COLO668 (cell line): Measurements from ENCODE around the gene PCED1B.
"Not testable (repeated sequence)": the region's sequence is repeated elsewhere in the genome, so short reads cannot be mapped to it uniquely, and the experiment has no call there.

Experiments used
- DNase-seq: peaks from one replicate; lab custom pipeline; 2025; ENCODE audit not compliant: unreplicated experiment; lab: John Stamatoyannopoulos, UW

Gene PCED1B, protein sequence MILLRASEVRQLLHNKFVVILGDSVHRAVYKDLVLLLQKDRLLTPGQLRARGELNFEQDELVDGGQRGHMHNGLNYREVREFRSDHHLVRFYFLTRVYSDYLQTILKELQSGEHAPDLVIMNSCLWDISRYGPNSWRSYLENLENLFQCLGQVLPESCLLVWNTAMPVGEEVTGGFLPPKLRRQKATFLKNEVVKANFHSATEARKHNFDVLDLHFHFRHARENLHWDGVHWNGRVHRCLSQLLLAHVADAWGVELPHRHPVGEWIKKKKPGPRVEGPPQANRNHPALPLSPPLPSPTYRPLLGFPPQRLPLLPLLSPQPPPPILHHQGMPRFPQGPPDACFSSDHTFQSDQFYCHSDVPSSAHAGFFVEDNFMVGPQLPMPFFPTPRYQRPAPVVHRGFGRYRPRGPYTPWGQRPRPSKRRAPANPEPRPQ

DNA sequence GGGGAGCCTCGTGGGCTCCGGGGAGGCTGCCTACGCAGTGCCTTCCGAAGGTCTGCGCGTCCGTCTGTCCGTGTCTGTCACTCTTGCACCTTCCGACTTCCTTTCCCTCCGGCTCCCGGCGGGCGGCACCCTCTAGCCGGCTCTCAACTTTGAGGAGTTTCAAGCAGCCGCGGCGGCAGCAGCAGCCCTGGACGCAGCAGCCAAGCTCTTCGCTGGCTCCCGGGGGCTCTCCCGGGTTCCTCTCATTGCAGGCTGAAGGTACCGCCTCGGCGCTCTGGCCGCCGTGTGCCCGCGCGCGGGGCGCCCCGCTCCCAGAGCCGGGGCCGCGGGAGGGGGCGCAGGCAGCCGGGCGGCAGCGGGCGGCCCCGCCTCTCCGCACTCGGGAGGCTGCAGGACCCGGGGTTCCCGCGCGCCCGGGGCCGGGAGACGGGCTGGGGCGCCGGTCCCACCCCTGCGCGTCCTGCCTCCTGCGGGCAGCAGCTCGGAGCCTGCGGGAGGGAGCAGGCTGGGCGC lies at the start of gene PCED1B, which contains the start of gene AMIGO2:
PCED1B (plus strand) TSS at position 154 of the 513 bp plus-strand sequence. CDS start 155,443 bp downstream, outside the sequence.
AMIGO2 (minus strand) TSS at position 492 of the 513 bp plus-strand sequence. CDS start 957 bp downstream, outside the sequence.
- DNase-seq, result peak; percentile 81

DNA sequence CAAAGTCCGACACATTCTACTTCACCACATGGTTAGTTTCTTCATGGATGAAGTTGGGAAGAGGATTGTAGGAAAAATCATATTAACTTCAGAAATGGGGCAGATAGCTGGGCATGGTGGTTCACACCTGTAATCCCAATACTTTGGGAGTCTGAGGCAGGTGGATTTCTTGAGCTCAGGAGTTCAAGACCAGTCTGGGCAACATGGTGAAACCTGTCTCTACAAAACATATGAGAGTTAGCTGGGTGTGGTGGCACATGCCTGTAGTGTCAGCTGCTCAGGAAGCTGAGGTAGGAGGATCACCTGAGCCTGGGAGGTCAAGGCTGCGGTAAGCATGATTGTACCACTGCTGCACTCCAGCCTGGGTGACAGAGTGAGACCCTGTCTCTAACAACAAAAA lies 49.5 kb upstream of the PCED1B start:
- no peak for DNase-seq

DNA sequence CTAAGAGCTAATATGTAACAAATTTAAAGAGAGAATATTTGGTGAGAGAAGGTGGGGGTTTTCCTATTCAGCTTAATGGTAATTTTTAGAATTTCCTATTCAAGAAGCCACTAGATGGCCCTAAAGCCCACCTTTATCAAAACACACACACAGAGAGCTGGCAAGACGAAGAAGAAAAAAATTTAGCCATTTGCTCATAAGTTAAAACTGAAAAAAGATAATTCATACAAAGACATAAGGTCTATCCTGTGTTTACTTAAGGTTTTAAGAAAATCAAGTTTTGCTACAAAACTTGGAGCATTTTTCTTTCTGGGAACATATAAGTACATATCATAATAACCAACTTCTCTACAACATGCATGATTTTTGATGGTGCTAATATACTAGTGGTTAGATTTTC lies 46.8 kb upstream of the PCED1B start:
- no peak for DNase-seq

DNA sequence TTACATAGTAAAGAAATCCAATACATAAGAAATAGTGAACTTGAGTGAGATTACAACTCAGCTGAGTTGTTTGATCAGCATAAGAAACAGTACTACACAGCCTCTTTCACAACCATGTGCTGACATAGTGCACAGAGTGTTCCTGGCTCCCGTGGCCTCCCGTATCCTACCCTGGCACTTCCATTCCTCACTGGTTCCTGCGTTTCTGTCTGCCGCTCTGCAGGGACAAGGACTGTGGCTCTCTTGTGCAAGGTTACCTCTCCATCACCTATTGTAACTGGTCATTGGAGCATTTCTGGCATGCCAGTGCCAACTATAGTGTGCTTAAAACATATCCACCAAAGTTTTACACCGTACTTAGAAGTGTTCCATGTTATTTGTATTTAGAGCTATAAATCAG lies 46.3 kb upstream of the PCED1B start:
- no peak for DNase-seq

DNA sequence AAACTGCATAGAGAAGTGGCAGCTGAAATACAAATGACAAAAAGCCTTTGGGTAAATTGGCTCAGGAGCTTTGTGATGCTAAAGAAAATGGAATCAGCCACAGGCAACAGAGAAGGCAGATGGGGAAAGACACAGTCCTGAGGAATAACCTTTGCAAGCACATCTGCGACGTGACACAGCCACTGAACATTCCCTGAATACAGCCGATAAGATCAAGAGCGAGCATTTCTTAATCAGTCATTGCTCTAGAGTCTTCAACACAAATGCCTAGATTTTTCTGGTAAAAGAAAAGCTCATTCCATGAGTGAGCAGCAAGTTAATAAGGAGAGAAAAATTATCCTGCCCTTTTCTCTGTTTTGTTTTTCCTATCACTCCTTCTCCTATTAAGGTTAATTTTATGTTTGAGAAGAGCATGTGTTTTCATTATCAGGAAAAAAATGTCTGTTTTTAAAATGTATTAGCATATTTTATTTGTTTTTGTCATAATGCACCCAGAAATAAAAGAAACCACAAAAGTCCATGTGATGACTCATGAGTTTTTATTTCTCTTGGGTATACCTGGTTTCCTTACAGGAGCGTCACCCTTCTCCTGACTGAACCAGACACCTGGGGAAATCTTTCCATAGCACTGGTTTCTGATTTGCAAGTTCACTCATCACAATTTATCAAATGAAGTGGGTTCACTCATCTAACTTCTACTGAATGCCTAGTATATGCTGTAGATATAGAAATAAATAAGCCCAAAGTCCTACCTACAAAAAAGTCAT lies 45.4 kb upstream of the PCED1B start:
- no peak for DNase-seq

DNA sequence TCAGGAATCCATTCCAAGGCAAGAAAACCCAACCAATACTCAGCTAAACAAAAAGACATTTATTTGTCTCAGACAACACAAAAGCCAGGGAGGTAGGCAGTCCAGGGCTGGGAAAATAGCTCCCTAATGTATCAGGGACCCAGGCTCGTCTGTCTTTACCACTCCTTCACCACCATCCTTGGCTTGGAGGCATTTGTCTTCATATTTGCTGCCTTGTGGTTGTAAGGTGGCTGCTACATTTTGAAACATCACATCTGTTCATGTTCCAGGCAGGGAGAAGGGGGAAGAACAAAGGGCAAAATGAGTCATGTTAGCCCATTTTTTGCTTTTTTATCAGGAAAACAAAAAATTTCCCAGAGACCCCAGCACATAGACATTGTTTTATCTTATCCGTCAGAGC lies 44.8 kb upstream of the PCED1B start:
- no peak for DNase-seq

DNA sequence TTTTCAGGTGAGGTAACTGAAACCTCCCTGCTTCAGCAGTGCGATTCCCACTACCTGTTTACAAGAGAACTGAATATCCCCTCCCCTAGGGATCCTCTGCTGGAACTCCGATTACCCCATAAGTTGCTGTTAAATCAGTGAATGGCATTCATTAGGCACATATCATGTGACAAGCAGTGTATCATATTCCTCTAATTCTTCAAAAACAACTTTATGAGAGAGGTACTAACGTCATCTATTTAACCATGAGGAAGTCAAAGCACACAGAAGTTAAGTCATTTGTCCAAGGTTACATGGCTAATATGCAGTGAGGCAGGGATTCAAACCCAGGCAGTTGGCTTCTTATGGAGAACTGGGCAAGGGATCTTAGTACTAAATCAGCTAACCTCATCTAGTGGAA lies 43.9 kb upstream of the PCED1B start:
- DNase-seq, result no peak

DNA sequence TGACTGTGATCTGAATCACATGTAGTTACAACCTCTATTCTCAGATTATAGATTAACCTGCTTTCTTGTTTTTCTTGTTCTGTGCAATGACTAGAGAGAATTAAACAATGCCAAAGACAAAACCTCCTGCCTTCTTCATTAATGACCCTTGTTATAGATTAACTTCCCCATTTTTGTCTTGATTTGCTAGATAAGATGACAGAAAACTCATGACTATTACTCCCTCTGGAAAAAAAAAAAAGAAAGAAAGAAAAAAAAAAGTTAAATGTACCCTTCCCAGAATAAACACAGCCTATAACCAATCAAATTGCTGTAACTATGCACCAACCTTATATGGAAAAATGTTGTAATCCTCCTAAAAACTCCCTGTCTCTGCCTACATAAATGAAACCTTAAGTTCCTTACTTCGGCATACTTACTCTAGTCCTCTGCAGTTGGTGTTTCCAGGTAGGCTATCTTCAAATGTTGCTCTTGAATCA lies 41.1 kb upstream of the PCED1B start:
- no peak for DNase-seq

DNA sequence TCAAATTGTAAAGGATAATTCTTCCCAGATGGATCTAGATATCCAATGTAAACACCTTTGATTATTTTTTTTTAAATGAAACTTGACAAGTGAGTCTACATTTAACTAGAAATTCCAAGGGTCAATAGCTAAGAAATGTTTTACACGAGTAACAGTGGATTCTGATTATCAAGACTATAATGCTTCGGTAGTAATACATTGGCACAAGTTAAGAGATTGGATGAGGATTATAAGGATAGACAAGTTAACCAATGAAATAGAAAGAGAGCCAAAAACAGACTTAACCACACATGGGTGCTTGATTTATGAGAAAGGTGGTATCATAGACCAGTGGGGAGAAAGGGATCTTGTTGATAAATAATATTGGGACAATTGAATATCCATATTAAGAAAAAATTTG lies 40.3 kb upstream of the PCED1B start:
- no peak for DNase-seq

DNA sequence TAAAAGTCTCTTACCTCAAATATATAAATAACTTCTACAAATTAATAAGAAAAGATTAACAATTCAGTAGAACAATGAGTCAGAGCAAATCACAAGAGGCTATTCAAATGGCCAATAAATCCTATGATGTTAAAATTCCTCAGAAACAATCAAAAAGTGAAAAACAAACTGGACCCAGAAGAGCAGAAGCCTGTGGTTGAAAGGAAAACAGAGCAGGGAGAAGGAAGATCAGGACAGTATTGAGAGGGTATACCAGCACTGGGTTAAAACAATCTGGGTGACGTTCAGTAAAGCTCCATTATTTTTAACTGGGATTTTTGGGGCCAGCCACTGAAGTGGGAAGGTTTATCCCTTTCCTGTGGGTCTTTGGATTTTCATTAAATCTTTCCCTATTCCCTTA lies 39.7 kb upstream of the PCED1B start:
- DNase-seq, result no peak

DNA sequence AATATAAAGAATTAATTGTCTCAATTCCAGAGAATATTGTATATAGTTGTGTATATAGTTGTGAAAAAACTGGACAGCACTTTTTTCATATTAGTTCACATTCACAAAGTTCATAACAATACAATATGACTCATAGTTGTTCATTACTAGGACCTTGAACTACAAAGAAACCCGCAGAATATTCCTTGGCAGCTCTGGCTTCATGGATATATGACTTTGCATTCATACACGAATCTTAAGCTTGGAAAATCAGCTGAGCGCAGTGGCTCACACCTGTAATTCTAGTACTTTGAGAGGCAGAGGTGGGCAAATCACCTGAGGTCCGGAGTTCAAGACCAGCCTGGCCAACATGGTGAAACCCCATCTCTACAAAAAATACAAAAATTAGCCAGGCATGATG lies 38.1 kb upstream of the PCED1B start:
- DNase-seq, result no peak

DNA sequence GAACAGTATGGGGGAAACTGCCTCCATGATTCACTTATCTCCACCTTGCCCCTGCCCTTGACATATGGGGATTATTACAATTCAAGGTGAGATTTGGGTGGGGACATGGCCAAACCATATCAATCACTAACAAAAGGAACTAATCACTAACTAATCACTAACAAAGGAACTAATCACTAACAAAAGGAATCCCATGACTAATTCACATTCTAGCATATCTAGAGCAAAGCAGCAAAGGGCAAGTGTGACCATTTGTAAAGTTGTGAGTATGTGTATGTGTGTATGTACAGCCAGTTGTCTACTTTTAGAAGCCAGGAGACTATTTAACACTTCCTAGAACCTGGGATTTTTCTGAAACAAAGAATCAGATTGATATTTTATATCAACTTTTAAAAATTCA lies 30.9 kb upstream of the PCED1B start:
- no peak for DNase-seq

DNA sequence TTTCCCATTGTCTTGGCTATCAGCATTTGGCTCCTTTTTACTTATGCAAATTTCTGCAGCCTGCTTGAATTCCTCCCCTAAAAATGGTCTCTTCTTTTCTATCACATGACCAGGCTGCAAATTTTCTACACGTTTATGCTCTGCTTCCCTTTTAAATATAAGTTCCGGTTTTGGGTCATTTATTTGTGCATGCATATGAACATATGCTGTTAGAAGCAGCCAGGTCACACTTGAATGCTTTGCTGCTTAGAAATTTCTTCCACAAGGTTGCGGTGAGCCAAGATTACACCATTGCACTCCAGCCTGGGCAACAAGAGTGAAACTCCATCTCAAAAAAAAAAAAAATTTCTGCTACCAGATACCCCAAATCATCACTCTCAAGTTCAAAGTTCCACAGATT lies 28.1 kb upstream of the PCED1B start:
- not testable (repeated sequence) for DNase-seq

DNA sequence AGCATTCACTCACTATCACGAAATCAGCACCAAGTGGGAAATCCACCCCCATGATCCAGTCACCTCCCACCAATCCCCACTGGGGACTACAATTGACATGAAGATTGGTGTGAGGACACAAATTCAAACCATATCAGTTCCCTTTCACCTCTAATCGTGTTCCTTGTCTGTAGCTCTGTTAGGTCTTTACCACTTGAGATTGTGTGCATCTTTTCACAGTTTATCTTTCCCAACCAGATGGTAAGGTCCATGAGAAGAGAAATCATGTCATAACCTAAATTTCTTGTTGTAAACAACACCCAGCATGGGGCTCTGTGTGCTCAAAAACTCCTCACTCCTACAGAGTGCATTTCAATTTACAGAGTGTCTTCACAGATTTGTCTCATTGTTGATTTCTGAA lies 27.1 kb upstream of the PCED1B start:
- no peak for DNase-seq

DNA sequence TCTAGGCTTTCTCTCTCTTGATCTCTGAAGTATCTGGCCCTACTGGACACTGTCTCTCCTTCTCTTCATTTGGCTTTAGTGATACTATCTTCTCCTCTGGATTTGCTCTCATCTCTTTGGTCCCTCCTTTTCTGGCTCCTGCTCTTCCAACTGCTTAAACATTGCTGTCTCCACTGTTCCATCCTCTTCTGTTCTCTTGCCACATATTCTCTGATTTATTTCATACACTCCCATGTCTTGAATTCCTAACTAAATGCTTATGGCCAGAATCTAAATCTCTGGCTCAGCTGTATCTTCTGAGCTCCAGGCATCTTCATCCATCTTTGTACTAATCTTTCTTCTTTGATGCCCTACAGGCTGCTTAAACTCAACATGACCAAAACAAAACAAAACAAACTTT lies 25.5 kb upstream of the PCED1B start:
- no peak for DNase-seq

DNA sequence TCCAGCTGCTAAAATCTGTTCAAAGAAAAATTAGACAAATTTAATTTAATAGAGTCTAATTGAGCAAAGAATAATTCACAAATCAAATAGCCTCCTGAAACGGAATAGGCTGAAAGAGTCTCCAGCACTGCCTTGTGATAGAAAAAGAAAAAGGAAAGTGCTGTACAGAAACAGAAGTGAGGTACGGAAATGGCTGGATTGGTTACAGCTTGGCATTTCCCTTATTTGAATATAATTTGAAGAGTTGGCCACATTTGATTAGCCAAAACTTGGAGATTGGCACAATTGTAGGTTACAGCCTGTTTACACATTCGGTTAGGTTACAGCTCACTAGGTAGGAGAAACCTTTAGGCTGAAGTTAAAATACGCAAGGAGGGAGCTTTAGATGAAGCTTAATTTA lies 24.8 kb upstream of the PCED1B start:
- no peak for DNase-seq

DNA sequence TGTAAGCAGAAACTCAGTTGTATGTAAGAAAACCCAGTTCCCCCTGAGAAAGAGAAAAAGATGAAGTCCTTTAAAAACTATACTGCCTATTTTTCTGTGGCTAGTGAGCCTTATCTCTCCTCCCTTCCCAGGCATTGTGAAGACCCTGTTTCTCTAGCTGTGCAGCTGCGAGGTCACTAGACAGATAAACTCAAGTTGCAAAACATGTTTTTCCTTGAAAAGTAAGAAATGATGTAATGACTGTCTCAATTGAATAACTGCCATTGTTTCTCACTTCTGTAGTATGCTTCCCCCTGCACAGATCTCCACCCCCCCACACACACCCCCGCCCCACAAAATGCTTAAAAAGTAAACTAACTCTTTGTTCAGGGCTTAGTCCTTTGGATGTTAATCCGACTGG lies 23.6 kb upstream of the PCED1B start:
- not testable (repeated sequence) for DNase-seq

DNA sequence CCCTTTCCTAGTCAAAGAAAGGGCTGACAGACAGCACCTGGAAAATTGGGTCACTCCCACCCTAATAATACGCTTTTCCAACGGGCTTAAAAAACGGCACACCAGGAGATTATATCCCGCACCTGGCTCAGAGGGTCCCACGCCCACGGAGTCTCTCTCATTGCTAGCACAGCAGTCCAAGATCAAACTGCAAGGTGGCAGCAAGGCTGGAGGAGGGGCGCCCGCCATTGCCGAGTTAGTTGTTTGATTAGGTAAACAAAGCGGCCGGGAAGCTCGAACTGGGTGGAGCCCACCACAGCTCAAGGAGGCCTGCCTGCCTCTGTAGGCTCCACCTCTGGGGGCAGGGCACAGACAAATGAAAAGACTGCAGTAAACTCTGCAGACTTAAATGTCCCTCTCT lies 22.5 kb upstream of the PCED1B start:
- not testable (repeated sequence) for DNase-seq

DNA sequence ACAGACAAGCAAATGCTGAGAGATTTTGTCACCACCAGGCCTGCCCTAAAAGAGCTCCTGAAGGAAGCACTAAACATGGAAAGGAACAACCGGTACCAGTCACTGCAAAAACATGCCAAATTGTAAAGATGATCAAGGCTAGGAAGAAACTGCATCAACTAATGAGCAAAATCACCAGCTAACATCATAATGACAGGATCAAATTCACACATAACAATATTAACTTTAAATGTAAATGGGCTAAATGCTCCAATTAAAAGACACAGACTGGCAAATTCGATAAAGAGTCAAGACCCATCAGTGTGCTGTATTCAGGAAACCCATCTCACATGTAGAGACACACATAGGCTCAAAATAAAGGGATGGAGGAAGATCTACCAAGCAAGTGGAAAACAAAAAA lies 20.8 kb upstream of the PCED1B start:
- not testable (repeated sequence) for DNase-seq

DNA sequence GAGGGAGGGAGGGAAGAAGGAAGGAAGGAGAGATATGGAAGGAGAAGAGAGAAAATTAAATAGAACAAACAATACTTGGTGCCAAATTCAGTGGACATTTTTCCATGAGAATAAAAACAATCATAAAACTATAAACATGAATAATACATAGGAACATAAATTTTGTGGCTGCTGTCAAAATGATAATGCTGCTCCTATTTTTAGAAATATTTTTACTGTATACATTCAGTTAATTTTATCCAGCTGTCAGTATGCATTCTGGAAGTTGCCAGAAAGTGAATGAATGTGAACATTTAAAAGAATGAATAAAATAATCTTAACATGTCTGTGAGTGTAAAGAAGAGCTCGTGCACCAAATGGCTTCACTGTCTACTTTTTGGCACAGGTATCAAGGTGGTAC lies 13.9 kb upstream of the PCED1B start:
- no peak for DNase-seq

DNA sequence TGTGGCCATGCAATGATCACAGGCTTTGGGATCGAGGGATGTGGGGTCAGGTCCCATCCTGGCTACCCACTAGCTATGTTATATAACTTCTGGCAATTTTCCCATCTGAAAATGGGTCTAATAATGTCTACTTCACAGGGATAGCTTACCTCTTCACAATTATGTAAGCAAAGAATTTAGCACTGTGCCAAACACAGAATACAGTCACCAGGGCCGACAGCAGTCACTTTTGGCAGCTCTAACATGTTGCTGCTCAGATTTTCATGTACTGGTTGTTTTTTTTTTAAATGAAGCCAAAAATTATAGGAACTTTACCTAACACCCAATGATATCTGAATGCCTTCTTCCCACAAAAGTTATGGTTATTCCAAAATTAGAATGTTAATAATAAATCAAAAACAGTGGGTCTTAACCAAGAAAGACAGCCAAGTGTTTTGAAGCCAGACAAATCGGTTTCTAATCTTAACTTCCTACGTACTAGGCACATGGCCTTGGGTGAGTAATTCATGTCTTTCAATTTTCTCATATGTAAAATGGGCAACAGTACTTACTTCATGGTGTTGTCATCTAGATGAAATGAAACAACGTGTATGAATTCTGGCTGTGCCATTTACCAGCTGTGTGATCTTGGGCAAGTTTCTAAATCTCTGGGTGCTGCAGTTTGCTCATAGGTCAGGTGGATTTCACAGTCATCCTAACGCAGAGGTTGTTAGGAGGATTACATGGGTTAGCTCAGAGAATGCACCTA lies 13.0 kb upstream of the PCED1B start:
- no peak for DNase-seq
